Endometrial microvascular endothelial cells (primary cell): ENCODE results near the gene ARID1B. TPM values are rescaled to one million over a fixed set of nuclear protein-coding genes. Genes with fewer than 3 reads are reported as not detected.

Experiments used
- in situ Hi-C: cut with HindIII; loops from 2 replicates; pipeline ENCODE4 v1.10.0; 2017; ENCODE audit warnings: low sequenced_read_pairs, low pct_unique_long_range_greater_than_20kb; ENCODE audit errors: inconsistent ontology term
- total RNA-seq: library from RNA; depleted of rRNA; stranded (reverse); fragments of >200 nt; gene quantifications from one replicate; pipeline ENCODE4 v1.2.3, GENCODE V29; 2015; ENCODE audit errors: inconsistent ontology term

ARID1B gene
- total RNA-seq, 1 donor from 2014 or later, result 24.6 TPM

GRCh38 chr6:156773476-156773875, 3.7 kb upstream of the ARID1B start:
- in situ Hi-C loops, result no loop called here

- in situ Hi-C loops, result no loop called here
Measured at GRCh38 chr6:156773935-156774852, 3.0 kb upstream of the ARID1B start.

GRCh38 chr6:156774863-156775405, 2.2 kb upstream of the ARID1B start:
- in situ Hi-C loops, result no loop called here

GRCh38 chr6:156775717-156776116, 1.5 kb upstream of the ARID1B start:
- in situ Hi-C loops, result no loop called here

- in situ Hi-C loops, result no loop called here
Measured at GRCh38 chr6:156776470-156776839, 723 bp upstream of the ARID1B start.

GRCh38 chr6:156777577-156778453, 637 bp downstream of the ARID1B start:
- in situ Hi-C loops, result no loop called here

GRCh38 chr6:156778454-156779205, 1.5 kb downstream of the ARID1B start:
- in situ Hi-C loops, result no loop called here

- in situ Hi-C loops, result no loop called here
Measured at GRCh38 chr6:156779206-156780094, 2.3 kb downstream of the ARID1B start.

- in situ Hi-C loops, result no loop called here
Measured at GRCh38 chr6:156780102-156780641, 3.0 kb downstream of the ARID1B start.

- in situ Hi-C loops, result no loop called here
Measured at GRCh38 chr6:156780962-156781853, 4.0 kb downstream of the ARID1B start.

- in situ Hi-C loops, result no loop called here
Measured at GRCh38 chr6:156781861-156782631, 4.9 kb downstream of the ARID1B start.

GRCh38 chr6:156782691-156783320, 5.6 kb downstream of the ARID1B start:
- in situ Hi-C loops, result no loop called here

GRCh38 chr6:156783958-156784357, 6.8 kb downstream of the ARID1B start:
- in situ Hi-C loops, result no loop called here

GRCh38 chr6:156786652-156787051, 9.5 kb downstream of the ARID1B start:
- in situ Hi-C loops, result no loop called here

- in situ Hi-C loops, result no loop called here
Measured at GRCh38 chr6:156787569-156788492, 10.7 kb downstream of the ARID1B start.
